Caki2 (cell line): ENCODE data around the gene RAB40C. TPM values are rescaled to one million over a fixed set of nuclear protein-coding genes. Genes with fewer than 3 reads are reported as not detected.

ENCODE experiments used
- DNase-seq: peaks from one replicate; pipeline ENCODE4 v3.0.0-alpha.2; 2015; ENCODE audit warnings: low read depth
- in situ Hi-C: cut with HindIII; loops from 2 replicates; pipeline ENCODE4 v1.10.0; 2016; ENCODE audit warnings: low sequenced_read_pairs, low pct_unique_long_range_greater_than_20kb, mixed read lengths
- total RNA-seq: library from RNA; depleted of rRNA; stranded (reverse); fragments of >200 nt; shearing (Covaris generic); gene quantifications from 2 replicates; pipeline ENCODE4 v1.2.3, GENCODE V29; 2014; ENCODE audit warnings: low replicate concordance; rRNA removed

The RAB40C gene
- total RNA-seq = 22.4 and 33.2 TPM in 2 replicates

DNA sequence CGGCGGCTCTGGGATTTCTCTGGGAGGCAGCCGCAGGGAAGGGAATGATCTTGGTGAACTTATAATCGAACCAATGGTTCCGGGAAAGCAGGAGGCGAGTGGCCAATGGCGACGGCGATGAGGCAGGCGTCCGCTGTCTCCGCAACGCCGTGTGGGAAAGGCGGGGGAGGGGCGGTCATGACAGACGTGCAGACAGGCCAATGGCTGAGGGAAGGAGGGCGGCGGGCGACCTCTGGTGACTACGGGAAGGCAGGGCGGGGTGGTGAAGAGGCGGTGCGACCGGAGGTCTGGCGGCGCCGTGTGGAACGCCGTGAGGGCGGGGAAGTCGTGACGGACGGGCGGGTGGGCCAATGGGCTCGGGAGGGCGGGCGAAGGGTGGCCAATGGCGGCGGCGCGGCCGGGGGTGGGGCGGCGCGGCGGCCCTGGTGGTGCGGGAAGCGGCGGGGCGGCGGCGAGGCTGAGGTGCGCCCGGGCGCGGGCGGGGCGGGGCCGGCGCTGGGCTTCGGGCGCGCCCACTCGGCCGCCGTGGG is at the start of gene RAB40C:
Gene RAB40C, plus strand, starts transcription at position 409 of the 530 bp plus-strand sequence. CDS start 226 bp downstream, outside the sequence.
- peak; percentile 97 for DNase-seq
- in situ Hi-C loops = no loop called here

GRCh38 chr16:540645-541340 is 49.1 kb upstream of the RAB40C start:
- no peak for DNase-seq
- in situ Hi-C loops = no loop called here

DNA sequence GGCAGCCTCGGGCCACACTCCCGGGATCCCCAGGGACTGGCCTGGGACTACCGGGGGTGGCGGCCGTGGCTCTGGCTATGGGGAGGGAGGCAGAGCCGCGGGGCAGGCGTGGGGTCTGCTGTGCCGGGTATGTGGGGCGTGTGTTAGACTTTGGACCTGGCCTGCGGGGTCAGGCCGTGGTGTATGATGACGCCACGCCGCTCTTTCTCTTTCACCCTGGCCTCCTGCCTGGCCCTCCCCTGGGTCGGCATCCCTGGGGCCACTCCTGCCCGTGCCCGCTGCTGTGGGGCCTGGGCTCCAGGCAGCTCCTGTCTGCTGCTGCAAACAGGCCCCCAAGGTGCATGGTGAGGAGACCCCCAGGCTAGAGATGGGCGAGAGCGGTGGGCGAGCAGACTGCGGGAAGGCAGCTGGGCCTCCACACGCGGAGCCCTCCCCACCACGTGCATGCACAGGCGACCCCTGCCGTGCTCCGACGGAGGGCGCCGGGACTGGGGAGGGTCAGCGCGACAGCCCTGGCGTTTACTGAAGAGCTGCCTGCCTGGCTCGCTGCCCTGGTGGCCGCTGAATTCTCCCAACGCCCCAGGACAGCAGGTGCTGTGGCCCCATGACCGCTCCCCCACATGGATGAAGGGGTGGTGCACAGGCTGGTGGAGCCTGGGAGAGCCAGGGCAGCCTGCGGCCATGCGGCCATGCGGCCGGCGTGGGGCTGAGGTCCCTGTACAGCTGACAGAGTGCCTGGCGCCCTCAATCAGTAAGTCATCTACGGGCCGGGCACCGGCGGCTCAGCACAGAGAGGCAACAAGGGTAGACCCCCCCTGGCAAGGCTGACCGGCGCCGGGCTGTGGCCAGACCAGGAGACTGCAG is 46.3 kb upstream of the RAB40C start:
- in situ Hi-C loops = no loop called here
- no peak for DNase-seq

DNA sequence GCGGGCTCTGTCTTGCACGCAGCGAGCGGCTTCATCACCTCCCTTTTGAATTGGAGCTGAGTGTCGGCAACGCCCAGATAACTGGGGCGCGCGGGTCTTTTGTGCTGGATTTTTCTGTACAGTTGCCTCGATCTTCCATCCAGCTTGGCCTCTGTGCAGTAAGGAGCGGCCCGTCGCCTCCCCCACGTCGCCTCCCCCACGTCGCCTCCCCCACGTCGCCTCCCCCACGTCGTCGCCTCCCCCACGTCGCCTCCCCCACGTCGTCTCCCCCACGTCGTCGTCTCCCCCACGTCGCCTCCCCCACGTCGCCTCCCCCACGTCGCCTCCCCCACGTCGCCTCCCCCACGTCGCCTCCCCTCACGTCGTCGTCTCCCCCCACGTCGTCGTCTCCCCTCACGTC is 45.3 kb upstream of the RAB40C start:
- no peak for DNase-seq
- in situ Hi-C loops = no loop called here

- DNase-seq = peak; percentile 39
These were observed 42.7 kb upstream of the RAB40C start for GRCh38 chr16:546909-547770.

DNA sequence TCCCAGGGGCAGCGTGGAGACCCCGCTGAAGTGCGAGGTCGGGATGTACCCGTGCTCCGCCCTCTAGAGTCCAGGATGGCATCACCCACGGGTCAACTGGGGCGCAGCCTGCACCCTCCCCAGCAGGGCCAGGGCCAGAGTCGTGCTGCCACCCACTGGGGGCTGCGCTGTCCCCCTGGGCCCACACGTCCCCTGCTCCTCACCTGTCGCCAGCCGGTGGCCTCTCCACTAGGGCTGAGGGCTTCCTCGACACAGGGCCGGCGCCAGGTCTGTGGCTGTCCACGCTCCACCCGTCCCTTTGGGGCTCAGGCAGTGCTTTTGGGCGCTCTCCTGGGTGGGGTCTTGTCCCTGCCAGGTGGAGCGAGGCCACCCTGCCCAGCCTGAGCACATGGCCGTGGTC is 41.3 kb upstream of the RAB40C start:
- in situ Hi-C loops = no loop called here
- no peak for DNase-seq

More at GRCh38 chr16:546909-547770, 42.7 kb upstream of the RAB40C start:
- in situ Hi-C loops = no loop called here

- in situ Hi-C loops = no loop called here
- DNase-seq = no peak
These were observed 40.2 kb upstream of the RAB40C start for GRCh38 chr16:549544-550263.

DNA sequence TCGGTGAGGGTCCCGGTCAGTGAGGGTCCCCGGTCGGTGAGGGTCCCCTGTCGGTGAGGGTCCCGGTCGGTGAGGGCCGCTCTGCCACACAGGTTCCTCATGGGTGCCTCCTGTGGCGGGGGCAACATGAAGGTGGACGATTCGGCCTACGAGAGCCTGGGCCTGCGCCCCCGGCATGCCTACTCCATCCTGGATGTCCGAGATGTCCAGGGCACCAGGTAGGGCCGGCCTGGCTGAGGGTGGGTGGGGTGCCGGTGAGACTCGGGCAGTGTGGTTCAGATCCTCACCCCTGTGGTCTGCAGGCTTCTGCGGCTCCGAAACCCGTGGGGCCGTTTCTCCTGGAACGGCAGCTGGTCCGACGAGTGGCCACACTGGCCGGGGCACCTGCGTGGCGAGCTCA is 38.7 kb upstream of the RAB40C start:
- in situ Hi-C loops = no loop called here
- no peak for DNase-seq

DNA sequence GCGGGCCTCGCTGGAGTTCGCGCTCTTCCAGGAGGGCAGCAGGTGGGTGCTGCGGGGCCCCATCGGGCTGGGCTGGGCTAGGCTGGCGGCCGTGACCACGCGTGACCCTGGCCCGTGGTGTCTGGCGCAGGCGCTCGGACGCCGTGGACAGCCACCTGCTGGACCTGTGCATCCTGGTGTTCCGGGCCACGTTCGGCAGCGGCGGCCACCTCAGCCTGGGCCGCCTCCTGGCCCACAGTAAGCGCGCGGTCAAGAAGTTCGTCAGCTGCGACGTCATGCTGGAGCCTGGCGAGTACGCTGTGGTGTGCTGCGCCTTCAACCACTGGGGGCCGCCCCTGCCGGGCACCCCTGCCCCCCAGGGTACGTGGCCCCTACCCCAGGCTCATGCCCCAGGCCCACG is 37.7 kb upstream of the RAB40C start:
- in situ Hi-C loops = no loop called here
- no peak for DNase-seq

DNA sequence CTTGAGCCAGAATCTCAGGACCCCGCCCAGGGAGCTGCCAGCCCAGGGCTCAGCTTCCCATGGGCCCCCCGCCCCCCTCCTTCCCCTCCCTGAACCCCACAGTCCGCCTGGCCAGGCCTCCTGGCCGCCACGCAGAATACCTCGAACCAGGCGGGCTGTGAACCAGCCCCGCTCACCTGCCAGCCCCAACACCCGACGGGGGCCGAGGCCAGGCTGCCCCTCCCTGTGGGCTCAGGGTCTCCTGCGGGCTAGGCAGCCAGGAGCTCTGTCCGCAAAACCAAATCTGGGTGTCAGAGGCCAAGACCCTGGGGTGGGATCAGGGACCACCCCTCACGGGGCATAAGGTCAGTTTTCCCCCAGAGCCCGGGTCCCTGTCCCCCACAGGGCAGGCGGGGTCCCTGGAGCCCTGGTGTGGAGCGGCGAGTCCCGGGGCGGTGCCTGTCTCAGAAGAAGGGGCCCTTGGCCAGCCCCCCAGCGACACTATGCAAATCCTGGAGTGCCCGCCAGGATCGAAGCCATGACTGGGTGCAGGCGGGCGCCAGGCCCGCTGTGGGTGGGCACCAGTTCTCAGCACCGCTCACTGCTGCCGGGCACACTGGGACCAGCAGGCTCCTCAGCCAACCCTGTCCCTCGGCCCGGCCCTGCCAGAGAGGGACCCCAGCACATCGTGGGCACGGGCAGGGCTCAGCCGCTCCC is 36.1 kb upstream of the RAB40C start:
- in situ Hi-C loops = no loop called here
- DNase-seq = no peak

GRCh38 chr16:554297-554621 is 35.6 kb upstream of the RAB40C start:
- no peak for DNase-seq
- in situ Hi-C loops = no loop called here

DNA sequence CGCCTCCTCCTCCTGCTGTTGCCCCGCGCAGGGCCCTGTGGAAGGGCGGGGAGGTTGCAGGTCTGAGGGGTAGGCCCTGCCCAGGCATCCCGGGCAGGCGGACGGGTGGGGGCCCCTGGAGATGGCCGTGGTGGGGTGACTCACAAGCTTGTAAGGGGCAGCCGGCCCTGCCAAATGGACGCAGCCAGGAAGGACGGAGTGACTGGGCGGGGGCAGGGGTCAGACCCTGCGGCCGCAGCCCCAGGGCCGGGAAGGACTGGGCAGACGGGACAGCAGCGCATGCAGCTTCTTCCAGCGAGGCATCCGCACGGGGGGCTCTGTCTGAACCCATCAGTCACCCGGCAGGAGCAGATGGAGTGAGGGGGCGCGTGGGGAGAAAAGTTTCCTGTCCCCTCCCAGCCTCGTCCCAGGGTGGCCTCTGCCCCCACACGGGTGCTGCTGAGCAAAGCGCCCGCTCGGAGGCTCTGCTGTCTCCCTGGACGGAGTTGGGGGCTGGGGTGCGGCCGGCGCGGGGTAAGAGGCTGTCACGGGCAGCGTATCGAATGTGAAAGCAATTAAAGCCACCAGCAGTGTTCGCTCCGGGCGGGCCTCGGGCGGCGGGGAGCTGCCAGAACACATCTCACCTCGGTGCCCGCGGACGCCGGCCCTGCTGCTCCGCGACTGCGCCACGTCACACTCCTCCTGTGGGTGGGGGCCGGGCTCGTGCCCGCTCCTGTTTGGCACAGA is 35.1 kb upstream of the RAB40C start:
- in situ Hi-C loops = no loop called here
- no peak for DNase-seq

DNA sequence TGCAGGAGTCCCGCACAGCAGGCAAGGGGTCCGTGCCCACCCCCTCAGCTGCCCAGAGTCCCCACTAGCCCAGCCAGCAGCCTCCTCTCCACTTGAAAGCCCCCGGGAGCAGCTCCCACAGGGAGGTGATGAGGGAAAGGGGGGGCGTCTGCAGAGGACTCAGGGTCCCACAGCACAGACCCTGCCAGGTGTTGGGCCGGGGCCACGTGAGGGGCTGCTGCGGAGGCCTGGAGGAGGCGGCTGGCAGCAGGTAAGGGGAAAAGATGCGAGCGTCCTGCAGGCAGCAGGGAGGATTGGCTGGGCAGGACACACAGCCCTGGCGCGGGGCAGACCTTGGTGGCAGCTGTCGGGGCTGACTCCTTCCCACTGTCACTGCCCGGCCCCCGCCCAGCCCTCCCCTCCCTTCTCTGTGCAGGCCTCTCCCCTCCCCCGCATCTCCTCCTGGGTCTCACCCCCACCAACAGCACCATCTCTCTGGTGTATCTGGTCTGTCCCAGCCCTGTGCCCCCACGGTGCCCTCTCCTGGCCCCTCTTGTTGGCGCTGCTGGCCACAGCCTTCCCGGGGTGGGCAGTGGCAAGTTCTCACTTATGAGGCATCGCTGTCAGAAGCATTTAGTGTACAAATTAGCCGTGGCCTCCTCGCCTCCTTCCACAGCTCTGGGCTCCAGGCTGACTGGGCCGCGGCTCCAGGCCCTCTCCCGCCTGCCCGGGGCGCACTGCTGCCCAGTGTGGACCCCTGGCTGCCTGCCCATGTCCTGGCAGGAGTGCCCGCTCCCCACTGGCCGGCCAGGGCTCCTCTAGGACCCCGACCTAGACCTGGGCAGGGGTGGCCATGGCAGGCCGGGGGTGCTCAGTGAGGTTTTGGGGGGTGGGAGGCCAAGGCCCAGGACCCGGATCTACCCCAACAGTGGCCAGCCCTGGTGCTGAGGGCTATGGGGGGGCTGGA is 34.1 kb upstream of the RAB40C start:
- DNase-seq = no peak
- in situ Hi-C loops = no loop called here

DNA sequence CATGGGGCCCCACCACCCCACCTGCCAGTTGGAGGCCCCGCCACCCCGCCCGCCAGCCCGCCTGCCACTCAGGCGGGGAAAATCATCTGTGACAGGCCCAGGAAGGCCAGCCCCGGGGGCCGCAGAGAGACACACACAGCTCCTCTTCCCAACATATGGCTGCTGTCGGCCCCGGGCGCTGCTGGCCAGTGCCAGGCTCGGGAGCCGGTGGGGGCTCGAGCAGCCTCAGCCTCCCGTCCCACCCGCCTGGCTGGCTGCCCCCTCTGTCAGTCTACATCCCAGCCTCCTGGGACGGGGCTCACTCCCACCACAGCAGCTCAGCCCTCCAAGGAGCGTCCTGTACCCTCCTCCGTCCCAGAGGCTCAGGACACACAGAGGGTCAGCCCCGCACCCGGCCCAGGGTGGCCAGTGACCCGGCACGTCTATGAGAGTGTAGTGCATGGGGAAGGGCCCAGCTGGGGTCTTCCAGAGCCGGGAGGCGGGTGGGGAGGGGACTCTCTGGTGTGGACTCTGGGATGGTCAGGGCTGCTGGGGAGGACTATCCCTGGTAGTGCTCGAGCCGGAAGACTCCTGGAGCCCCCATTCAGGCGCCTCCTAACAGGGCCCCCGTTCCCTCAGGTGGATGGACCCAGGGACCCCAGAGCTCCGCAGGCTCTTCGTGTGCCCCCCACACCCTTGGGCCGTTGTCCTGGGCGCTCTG is 33.2 kb upstream of the RAB40C start:
- in situ Hi-C loops = no loop called here
- DNase-seq = no peak
